GM15510 (cell line): Measurements from ENCODE around the gene KIF3C.

ENCODE experiments used
- POLR2A ChIP-seq: IDR thresholded peaks from 3 replicates; pipeline ENCODE4 v1.6.1; 2011; ENCODE audit warnings: borderline replicate concordance; ENCODE audit not compliant: insufficient read length; ENCODE audit errors: extremely low read depth

KIF3C gene

GRCh38 chr2:25894135-25894830 lies 88.0 kb downstream of the KIF3C start:
- TF ChIP-seq POLR2A = no peak

- TF ChIP-seq POLR2A = no peak
These were observed 90.6 kb downstream of the KIF3C start for GRCh38 chr2:25891672-25892071.

DNA sequence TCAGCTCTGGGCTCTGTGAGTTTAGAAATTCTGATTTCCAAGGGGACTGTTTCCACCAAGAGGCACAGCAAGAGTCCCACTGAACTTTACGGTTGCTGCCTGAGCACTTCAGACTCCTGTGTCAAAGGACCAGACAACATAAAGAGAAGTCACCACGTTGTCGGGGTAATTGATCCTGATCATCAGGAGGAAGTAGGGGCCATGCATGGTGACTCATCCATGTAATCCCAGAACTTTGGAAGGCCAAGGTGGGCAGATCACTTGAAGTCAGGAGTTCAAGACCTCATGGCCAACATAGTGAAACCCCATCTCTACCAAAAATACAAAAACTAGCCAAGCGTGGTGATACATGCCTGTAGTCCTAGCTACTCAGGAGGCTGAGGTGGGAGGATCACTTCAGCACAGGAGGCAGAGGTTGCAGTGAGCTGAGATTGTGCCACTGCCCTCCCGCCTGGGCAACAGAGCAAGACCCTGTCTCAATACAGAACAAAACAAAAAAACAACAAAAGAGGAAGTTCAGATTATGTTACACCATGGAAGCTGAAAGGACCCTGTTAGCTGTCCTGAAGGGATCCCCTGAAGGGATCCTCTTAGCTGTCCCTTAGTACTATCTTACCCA lies 94.6 kb downstream of the KIF3C start:
- TF ChIP-seq POLR2A = no peak

GRCh38 chr2:25885933-25886332 lies 96.4 kb downstream of the KIF3C start:
- no peak for TF ChIP-seq POLR2A

- TF ChIP-seq POLR2A = no peak
These were observed 100.5 kb downstream of the KIF3C start for GRCh38 chr2:25881764-25882163.

DNA sequence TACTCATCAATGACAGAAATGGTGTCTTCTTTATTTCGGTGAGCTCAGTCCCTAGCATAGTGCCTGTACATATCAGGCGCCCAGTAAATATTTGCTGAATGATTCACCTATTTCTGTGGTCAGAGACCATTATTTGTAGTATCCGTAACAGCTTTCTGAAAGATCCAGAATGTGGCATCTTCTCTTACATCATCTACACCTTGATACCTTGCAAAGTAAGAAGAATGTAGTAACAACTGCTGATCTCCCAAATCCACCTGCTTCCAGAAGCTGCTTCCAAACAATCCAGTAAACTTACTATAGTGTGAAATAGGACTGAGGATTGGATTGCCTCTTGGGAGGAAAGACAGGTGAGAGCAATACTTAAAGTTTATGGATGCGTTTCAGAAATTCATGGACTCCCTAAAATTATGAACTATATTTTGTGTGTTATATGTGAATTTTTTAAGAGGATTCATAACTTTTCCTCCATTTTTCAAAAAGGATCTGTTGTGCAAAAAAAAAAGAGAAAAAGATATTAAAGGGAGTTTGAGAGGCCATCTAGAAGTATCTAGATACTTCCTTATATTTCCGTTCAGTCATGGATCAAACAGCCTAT lies 103.1 kb downstream of the KIF3C start:
- no peak for TF ChIP-seq POLR2A

DNA sequence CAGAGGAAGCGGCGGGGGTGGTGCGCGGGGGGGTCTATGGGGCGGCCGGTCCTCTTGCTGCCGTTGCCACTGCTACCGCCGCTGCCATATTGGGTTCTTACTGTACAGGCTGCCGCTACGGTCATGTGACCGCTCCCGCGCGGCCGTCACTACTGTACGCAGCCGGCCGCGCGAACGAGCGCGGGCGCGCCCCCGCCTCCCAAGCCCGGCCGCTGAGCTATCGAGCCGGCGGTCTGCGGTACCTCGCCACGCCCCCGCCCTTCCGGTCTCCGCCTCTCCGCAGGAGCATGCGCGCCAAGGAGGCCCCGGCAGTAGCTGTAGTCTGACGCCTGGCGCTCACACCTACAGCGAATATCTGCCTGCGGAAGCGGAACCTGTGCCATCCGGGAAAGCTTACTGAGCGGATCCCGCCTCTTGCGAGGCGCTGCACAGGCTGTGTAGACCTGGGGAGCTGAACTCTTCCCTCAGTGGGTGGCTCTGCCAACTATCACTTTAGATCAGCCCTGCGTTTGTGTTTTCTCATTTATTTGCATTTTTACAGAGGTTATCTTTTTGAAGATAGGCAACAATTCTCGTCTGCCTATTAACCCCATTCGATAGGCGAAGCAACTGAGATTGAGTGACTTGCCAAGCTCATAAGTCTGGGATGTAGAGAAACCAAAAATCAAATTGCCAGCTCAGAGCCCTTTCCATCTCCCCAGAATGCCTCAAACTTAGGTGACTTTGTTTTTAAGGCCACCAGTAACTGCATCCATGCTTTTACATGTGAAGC lies 103.8 kb downstream of the KIF3C start, which contains the start of gene ASXL2:
ASXL2 (minus strand) TSS at position 127 of the 772 bp plus-strand sequence. CDS start 265 bp downstream, outside the sequence.
- peak; percentile 92 for TF ChIP-seq POLR2A

DNA sequence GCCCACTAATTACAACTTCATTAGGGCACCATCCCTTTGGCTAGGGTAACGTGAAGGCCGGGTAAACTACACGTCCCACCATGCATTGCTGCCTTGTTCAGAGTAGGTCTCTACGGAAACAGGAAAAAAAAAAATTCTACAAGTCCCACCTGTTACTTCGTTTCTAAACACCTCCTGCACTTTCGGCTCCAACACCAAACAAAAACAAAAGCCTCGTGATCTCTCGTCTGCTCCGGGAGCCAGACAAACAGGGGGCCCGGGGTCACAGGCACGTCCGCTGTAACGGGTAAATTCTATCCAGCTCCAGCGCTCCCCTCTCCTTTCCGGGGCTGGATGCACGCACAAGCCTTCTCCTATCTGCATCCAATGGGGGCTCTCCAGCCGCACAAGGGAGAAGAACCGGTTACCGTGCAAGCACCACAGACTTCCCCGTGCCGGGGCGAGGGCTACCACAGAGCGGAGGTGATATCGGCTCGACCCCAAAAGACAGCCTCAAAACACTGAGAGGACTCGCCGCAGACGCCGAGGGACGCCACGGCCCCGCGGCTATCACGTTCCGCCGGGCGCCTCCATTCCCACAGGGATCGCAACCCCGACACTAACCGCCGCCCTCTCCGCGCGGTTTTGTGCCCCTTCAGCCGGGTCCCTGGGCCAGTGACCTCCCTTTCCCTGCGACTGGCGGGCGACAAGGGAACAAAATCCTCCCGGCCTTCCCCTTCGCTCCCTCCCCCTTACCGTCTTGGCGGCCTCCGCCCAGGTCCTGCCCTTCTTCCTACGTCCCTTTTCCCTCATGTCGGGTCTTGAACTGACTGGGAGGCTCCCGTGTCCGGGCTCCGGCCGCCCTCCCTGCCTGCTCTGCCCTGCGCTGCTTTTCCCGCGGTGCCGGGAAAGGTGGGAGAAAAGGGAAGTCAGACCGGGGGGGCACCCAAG lies 104.6 kb downstream of the KIF3C start:
- TF ChIP-seq POLR2A = no peak
